ENCODE results near the gene ATOX1. TPM values are rescaled to one million over a fixed set of nuclear protein-coding genes. Genes with fewer than 3 reads are reported as not detected.

The ATOX1 gene
- total and polyA plus RNA-seq, 2 of the 8 experiments (the other 6 are each of a cell fraction or from before 2014, with no cell fraction given) = 79.9 to 232 TPM

DNA sequence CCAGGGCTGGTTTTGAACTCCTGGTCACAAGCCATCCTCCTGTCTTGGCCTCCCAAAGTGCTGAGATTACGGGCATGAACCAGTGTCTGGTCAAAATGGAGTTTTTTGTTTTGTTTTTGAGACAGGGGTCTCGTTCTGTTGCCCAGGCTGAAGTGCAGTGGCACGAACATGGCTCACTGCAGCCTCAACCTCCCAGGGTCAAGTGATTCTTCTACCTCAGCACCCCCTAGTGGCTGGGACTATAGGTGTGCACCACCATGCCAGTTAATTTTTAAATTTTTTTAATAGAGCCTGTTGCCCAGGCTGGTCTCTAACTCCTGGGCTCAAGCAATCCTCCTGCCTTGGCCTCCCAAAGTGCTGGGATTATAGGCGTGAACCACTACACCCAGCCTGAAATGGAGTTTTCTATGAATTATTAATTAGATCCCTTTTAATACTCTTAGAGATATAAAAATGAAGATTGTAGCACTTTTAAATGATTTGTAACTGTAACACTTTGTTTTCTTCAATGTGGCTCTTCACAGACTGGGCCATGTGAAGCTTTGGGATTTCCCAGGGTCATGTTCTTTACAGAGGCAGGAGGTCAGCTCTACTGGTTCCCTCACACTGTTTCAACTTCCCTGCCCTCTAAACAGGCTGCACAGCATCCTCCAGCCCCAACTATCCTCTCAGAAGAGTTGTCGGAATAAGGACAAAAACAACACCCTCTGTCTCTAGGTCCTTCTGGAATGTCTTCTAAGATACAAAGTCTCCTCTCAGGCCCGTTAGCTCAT is 39.0 kb downstream of the ATOX1 start (continued):
- TF ChIP-seq TBP (IDR thresholded peaks at IDR 0.05; ENCODE audit: low read depth, low read length) (no peak), RAD21 (IDR thresholded peaks at IDR 0.05 in 1 of 2, conservative IDR thresholded peaks at IDR 0.05 in 1 of 2; ENCODE audit: low read depth in 2 of 2, low read length in 2 of 2) (peak; percentile 65 to 73), POU5F1 (IDR thresholded peaks at IDR 0.05; ENCODE audit: low read depth, low read length) (no peak), SP4 (IDR thresholded peaks at IDR 0.05; ENCODE audit: low read length) (no peak)

All from H1 (cell line).